ENCODE results near the gene HSP90AB1. TPM values are rescaled to one million over a fixed set of nuclear protein-coding genes. Genes with fewer than 3 reads are reported as not detected.
A peak's percentile ranks its signal among the peaks of the same experiment; 100 is the strongest.

HSP90AB1 gene
- total RNA-seq, 4 donors from 2014 or later: 556 to 669 (median 586) TPM

GRCh38 chr6:44297063-44298038 lies 50.5 kb downstream of the HSP90AB1 start:
- DNase-seq: peak in 1 of 2 donors; percentile 17
- Histone ChIP-seq H3K4me1 (peaks cover 6 to 12% of the 10 kb centered on the region in 2 donors), H3K27me3 (peaks cover 17% of the 10 kb centered on the region), H3K9me3 (no peaks in the 10 kb centered on the region), H3K4me3 (replicated peaks in 1 of 3) (peak overlapping the region in 1 of 3 donors; percentile 10), H3K27ac (no peak overlapping the region), H3K36me3 (peaks cover 11 to 16% of the 10 kb centered on the region in 2 donors)
- intact Hi-C loops (cut with DNase I): no loop called here
- WGBS, 2 donors: 2 to 4% methylated on average over 10 to 39 of the region's 86 CpGs
- TF ChIP-seq CTCF (IDR thresholded peaks at IDR 0.05) (no peak), POLR2A (IDR thresholded peaks at IDR 0.05) (no peak)

- no peak overlapping the region for H3K4me3 ChIP-seq (replicated peaks in 1 of 3)
- WGBS, 2 donors: 36 to 39% methylated on average over 20 of the region's 20 CpGs
- H3K27me3 ChIP-seq: peaks cover 17% of the 10 kb centered on the region
- intact Hi-C loops (cut with DNase I): no loop called here
- H3K4me1 ChIP-seq: peaks cover 6 to 12% of the 10 kb centered on the region in 2 donors
- H3K36me3 ChIP-seq: peaks cover 17 to 23% of the 10 kb centered on the region in 2 donors
- no peak for TF ChIP-seq POLR2A (IDR thresholded peaks at IDR 0.05)
- no peak for TF ChIP-seq CTCF (IDR thresholded peaks at IDR 0.05)
- H3K27ac ChIP-seq: no peak overlapping the region
- no peaks in the 10 kb centered on the region for H3K9me3 ChIP-seq
- no peak for DNase-seq
These were observed 51.3 kb downstream of the HSP90AB1 start for GRCh38 chr6:44298055-44298803.

GRCh38 chr6:44298864-44299263 lies 52.0 kb downstream of the HSP90AB1 start:
- Histone ChIP-seq H3K4me1 (peaks cover 6 to 12% of the 10 kb centered on the region in 2 donors), H3K27me3 (peaks cover 13% of the 10 kb centered on the region), H3K9me3 (no peaks in the 10 kb centered on the region), H3K4me3 (replicated peaks in 1 of 3) (no peak overlapping the region), H3K27ac (no peak overlapping the region), H3K36me3 (peaks cover 23 to 29% of the 10 kb centered on the region in 2 donors)
- DNase-seq: no peak
- WGBS, 2 donors: 83 to 86% methylated on average over 3 of the region's 3 CpGs
- intact Hi-C loops (cut with DNase I): no loop called here
- TF ChIP-seq CTCF (IDR thresholded peaks at IDR 0.05) (no peak), POLR2A (IDR thresholded peaks at IDR 0.05) (no peak)

GRCh38 chr6:44300292-44300823 lies 53.5 kb downstream of the HSP90AB1 start:
- Histone ChIP-seq H3K4me1 (peaks cover 6 to 12% of the 10 kb centered on the region in 2 donors), H3K4me3 (replicated peaks in 1 of 3) (no peak overlapping the region), H3K27me3 (peaks cover 12% of the 10 kb centered on the region), H3K9me3 (no peaks in the 10 kb centered on the region), H3K36me3 (peaks cover 36 to 37% of the 10 kb centered on the region in 2 donors), H3K27ac (no peak overlapping the region)
- no peak for DNase-seq
- intact Hi-C loops (cut with DNase I): no loop called here
- no peak for TF ChIP-seq CTCF (IDR thresholded peaks at IDR 0.05)
- WGBS, 2 donors: 67 to 87% methylated on average over 4 to 7 of the region's 7 CpGs
